OCI-M1 (cell line): Measurements from ENCODE around the gene RAPGEF4.
A peak's percentile ranks its signal among the peaks of the same experiment; 100 is the strongest.

Experiments used
- DNase-seq: peaks from one replicate; lab custom pipeline; 2025; lab: John Stamatoyannopoulos, UW

RAPGEF4 gene

DNA sequence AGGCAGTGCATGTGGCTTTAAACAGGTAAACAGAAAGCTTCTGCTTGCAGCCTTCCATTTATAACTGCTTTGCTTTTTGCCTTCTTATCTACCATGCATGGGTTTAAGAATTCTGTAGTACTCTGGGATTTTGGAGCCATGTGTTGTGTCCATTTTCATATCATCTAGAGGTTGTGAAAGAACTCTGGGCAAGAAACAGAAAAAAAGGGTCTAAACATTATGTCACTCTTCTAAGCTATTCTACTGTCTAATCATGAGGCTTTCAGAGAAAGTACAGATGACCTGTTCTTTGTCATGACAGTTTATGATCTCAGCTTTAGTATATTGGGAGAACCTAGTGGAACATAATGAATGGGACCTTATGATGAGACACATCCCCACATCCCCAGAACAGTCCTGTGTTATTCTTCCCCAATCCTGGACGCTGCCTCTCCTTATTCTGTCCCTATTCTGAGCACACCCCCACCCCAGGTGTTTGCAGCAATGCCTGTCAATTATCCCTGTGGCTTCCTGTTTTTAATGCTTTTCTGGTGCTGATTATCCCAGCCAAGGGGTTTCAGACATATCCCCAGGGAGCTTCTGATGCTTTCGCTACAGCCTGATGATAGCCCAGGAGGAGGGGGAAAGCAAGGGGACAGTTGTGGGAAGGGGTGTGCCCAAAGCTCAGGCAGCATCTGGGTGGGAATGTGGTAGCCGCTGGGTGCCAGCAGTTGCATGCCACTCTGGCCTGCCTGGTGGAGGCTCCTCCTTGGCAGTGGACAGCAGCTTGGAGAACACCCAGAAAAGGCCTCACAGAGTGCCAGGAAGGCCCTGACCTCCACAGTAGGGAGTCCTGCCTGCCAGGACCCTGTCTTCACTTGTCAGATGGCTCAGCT lies 170.5 kb downstream of the RAPGEF4 start:
- DNase-seq, result no peak

DNA sequence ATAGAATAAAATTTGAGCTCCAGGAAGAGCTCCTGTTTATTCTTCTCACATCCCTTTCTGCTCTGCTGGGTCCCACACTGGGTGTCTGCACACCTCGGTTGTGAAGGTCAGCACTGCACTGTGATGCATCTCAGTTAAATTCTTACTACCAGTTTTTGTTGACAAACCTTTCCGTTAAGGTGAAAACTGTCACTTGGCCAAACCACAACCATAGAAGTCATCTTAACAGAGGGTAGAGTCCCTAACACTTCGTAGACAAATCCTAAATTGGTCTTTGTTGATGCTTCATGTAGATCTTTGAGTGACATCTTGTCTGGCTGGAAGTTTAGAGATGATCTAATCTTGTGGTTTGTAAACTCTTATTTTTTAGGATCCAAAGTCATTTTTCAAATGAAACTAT lies 172.6 kb downstream of the RAPGEF4 start:
- no peak for DNase-seq

DNA sequence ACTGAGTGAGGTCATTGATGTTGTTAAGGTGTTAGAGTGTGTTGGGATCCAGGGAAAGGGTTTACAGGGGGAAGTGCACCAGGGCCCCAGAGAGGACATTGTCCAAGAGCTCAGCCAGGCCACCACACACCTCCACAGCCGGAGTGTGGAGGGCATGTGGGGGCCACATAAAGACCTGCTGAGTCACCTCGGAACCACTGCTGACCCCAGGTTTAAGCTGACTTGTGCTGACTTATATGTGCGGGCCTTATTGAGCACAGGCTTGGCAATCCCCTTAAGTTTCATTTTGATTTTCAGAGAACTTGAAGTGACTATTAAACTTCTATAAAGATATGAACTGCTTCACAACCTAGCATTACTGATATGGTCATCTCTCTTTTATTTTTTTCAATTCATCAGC lies 173.8 kb downstream of the RAPGEF4 start:
- no peak for DNase-seq

GRCh38 chr2:172912266-172912665 lies 176.6 kb downstream of the RAPGEF4 start:
- no peak for DNase-seq

DNA sequence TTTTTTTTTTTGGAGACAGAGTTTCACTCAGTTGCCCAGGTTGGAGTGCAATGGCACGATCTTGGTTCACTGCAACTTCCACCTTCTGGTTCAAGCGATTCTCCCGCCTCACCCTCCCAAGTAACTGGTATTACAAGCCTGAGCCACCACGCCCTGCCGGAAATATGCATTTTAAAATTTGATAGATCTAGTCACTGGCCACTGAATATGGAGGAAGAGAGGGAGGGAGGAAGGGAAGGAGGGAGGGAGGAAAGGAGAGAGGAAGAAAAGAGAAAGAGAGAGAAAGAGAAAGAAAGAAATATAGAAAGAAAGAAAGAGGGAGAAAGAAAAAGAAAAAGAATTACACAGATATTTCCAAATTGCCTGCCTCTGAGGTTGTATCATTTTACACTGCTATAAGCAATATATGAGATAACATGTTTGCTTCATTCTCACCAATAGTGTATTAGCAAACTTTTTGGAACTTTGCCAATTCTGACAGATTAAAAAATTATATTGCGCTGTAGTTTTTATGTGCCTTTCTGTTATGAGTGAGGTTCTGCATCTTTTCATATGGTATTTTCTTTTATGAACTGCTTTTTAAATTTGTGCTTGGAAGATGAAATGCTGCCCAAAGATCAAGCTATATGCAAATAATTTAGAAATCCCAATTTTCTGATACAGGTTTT lies 178.8 kb downstream of the RAPGEF4 start:
- DNase-seq, result no peak

DNA sequence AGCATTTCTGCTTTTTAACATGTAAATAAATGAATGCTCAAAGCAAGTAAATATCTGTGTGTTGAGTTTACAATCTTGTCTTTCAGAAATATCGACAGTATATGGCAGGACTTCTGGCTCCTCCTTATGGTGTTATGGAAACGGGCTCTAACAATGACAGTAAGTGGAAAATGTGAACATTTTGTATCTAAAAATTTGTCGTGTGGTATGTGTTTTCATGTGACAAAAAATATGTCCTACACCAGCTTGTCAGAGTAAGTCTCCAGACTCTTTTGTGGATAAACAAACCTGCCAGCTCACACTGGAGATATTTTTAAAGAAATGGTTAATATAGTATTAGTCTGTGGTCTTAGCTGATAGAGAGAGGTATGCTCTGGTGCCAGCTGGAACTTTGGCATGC lies 182.1 kb downstream of the RAPGEF4 start:
- no peak for DNase-seq

- no peak for DNase-seq
Observed at GRCh38 chr2:172919732-172920131, 184.1 kb downstream of the RAPGEF4 start.

DNA sequence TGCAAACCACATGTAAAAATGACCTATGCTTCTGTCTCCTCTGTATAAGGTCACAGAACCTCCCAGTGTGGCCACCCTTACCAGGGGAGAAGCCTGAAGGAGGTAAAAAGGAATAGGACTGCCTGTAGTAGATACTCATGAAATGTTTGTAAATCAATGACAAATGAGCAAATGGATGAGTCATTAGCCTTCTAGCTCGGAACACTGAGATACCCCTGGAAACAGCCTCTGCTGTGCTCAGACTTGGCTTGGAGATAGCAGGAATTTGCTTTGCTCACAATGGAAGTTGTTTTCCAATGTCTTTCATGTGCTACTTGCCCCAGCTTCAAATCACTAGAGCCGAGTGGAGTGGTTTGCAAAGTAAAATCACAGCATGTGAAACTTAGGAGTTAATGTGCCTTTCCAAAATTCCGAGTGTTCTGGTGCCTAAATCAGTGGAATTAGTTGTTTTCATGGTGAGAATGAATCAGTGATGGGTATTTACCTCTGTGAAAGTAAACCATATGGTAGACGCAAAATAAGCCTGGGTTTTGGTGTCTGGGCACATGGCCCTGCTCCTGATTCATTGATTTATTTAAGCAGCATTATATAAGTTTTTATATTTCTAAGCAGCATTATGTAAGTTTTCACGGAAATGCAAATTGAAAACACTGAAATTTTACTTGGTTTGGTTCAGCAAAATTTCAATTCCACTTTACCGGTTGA lies 186.0 kb downstream of the RAPGEF4 start:
- DNase-seq, result no peak

DNA sequence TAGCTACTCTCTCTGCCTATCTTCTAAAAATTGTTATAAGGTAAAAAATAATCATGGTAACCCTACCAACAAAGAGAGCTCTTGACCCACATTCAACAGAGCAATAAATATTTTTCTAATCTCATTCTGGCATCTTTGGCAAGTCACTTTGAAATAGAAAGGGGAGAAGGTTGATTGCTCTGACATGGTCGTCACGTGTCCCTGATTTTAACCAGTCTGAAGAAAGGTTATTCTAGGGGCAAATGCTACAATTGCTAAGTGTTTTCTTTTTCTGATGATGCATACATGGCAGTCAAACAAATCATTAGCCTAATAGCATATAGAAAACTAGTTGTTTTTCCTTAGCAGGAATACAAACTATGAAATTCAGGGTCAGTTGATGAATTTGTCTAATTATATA lies 186.7 kb downstream of the RAPGEF4 start:
- no peak for DNase-seq

GRCh38 chr2:172922815-172923214 lies 187.2 kb downstream of the RAPGEF4 start:
- DNase-seq, result no peak

GRCh38 chr2:172924097-172924660 lies 188.5 kb downstream of the RAPGEF4 start:
- no peak for DNase-seq

- DNase-seq, result no peak
Observed at GRCh38 chr2:172925600-172925999, 190.0 kb downstream of the RAPGEF4 start.

DNA sequence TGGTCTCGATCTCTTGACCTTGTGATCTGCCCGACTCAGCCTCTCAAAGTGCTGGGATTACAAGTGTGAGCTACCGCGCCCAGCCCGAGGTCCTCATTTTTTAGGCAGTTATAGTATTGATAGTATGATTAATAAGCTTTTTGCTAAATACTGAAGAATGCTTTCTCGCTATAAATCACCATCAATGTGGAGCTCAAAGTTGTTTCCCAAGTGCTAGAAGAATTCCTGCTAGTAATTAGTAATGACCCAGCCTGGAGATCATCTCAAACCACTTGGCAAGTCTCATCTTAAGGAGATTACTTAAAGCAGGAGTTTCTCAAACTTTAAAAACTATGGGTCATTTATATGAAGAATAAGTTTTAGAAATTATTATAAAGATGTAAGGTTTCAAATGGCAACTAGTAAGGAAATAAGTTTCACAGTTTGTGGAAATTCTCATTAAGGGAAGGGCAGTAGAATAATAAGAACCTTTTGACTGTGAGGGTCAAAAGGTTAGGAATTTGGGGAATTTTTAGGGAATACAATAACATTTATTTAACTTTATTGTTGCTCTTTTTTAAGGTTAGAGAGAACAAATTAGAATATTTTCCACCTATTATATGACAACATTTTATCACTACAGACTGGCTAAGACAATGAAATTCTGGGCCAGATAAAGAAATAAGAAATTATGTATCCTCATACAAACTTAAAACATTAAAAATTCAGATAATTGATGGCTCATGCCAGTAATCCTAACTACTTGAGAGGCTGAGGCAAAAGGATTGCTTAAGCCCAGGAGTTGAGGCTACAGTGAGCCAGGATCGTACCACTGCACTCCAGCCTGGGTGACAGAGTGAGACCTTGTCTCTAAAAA lies 191.4 kb downstream of the RAPGEF4 start:
- no peak for DNase-seq

- DNase-seq, result no peak
Observed at GRCh38 chr2:172927641-172928357, 192.2 kb downstream of the RAPGEF4 start.

DNA sequence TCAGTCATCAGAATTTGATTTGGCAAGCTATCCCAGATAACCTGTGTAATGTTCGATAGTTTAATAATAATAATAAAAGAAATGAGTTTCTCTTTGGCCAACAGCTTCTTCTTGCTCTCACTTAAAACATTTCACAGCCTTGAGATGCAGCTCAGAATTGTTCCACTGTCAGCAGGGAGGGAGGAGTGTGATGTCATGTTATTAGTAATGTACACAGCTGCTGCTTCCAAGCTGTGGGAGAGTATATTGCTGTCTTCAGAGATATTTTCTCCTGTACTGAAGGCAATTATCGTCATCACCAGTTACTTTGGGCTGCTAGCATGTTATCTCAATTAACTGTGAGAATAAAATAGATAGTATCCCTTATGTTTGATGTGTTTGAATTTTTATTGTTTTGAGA lies 193.1 kb downstream of the RAPGEF4 start:
- DNase-seq, result no peak

- no peak for DNase-seq
Observed at GRCh38 chr2:172929644-172930043, 194.0 kb downstream of the RAPGEF4 start.

- DNase-seq, result no peak
Observed at GRCh38 chr2:172930871-172931255, 195.2 kb downstream of the RAPGEF4 start.

- peak; percentile 66 for DNase-seq
Observed at GRCh38 chr2:172931256-172931894, 195.7 kb downstream of the RAPGEF4 start.

DNA sequence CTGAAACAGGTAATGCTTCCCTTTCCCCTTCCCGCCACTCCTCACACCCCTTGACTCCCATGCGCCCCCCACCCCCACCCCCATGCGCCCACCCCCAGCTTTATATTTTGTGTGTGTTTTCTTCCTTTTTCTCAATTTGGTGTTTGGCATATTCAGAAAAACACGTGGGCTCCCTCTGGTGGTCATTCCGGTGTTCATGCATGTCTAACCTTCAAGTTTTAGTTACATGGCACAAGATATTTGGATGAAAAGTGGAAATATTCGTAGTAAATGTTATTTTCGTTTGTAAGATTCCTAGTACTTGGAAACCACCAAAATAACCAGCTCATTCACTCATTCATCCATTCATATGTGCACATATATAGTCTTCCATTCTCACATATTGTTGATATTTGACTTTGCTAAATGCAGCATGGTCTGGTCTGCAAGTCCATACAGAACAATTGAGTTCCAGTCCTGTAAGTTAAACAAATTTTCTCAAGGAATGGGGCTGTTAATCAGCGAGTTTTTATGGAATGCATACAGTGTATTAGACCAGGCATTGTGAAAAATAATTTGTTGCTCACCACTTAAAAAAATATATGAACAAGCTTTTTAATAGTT lies 196.4 kb downstream of the RAPGEF4 start:
- peak; percentile 79 for DNase-seq
